Measurements from ENCODE around the gene GNG7.

DNA sequence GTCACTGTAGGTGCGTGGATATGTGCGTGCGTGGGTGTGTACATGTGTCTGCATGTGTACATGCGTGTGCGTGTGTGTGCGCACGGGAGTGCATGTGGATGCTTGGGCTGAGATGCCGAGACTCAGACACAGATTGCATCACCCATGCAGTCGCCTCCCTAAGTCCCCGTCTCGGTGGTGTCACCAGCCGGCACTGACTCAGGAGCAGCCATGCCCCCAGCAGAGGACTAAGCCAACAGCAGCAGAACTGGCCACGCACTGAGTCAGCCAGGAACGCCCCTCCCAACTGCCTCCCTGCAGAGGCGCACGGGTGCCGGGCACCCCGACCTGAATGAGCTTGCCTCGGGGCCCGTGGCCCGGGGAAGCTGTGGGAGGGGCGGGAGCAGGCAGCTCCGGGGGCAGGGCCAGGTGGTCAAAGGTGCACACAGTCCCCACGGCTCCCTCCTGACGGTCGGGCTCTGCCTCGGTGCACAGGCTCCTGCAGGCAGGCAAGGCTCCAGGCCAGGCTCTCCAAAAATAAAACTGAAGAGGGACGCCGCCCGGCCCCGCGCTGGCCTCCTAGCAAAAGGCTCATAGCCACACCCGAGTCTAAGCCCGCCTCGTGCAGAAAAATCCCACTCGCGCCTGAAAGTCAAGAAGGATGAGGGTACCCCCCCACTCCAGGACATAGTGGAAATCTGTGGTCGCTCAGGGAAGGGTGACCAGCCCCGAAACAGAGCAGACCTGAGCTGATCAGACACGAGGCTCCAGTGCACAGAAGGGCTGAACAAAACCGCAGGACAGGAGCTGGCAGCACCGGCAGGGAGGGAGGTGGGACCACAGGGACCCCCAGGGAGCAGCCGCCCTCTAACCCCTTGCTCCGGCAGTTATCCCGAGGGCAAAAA is 177.4 kb downstream of the GNG7 start:
- TF ChIP-seq, protein P1, sequence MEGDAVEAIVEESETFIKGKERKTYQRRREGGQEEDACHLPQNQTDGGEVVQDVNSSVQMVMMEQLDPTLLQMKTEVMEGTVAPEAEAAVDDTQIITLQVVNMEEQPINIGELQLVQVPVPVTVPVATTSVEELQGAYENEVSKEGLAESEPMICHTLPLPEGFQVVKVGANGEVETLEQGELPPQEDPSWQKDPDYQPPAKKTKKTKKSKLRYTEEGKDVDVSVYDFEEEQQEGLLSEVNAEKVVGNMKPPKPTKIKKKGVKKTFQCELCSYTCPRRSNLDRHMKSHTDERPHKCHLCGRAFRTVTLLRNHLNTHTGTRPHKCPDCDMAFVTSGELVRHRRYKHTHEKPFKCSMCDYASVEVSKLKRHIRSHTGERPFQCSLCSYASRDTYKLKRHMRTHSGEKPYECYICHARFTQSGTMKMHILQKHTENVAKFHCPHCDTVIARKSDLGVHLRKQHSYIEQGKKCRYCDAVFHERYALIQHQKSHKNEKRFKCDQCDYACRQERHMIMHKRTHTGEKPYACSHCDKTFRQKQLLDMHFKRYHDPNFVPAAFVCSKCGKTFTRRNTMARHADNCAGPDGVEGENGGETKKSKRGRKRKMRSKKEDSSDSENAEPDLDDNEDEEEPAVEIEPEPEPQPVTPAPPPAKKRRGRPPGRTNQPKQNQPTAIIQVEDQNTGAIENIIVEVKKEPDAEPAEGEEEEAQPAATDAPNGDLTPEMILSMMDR (IDR thresholded peaks at IDR 0.05), result no peak
- no peak for TF ChIP-seq POLR2A (IDR thresholded peaks at IDR 0.05)

All from testis (tissue), 2 donors.